Measurements from ENCODE around the gene DENND4A. TPM values are rescaled to one million over a fixed set of nuclear protein-coding genes. Genes with fewer than 3 reads are reported as not detected.

DENND4A gene
- total RNA-seq, 1 donor from 2014 or later: 17.1 TPM

- TF ChIP-seq CTCF (IDR thresholded peaks at IDR 0.05; ENCODE audit: unreplicated experiment): no peak
- Mint-ChIP-seq H3K9me3 (ENCODE audit: unreplicated experiment) (no peaks in the 10 kb centered on the region), H3K4me1 (ENCODE audit: unreplicated experiment) (peaks cover 29% of the 10 kb centered on the region), H3K27ac (ENCODE audit: unreplicated experiment) (peak overlapping the region; percentile 98), H3K36me3 (ENCODE audit: low read depth, unreplicated experiment) (no peaks in the 10 kb centered on the region), H3K27me3 (ENCODE audit: unreplicated experiment) (peaks cover 2% of the 10 kb centered on the region), H3K4me3 (ENCODE audit: unreplicated experiment) (peak overlapping the region; percentile 97)
- DNase-seq (ENCODE audit: low spot score): no peak
Observed at GRCh38 chr15:65792988-65793817, 1.1 kb upstream of the DENND4A start.

- Mint-ChIP-seq H3K9me3 (ENCODE audit: unreplicated experiment) (no peaks in the 10 kb centered on the region), H3K4me1 (ENCODE audit: unreplicated experiment) (peaks cover 31% of the 10 kb centered on the region), H3K36me3 (ENCODE audit: low read depth, unreplicated experiment) (no peaks in the 10 kb centered on the region), H3K4me3 (ENCODE audit: unreplicated experiment) (peak overlapping the region; percentile 97), H3K27ac (ENCODE audit: unreplicated experiment) (peak overlapping the region; percentile 85), H3K27me3 (ENCODE audit: unreplicated experiment) (peaks cover 2% of the 10 kb centered on the region)
- DNase-seq (ENCODE audit: low spot score): peak; percentile 53
- TF ChIP-seq CTCF (IDR thresholded peaks at IDR 0.05; ENCODE audit: unreplicated experiment): no peak
Observed at GRCh38 chr15:65791335-65792137, 557 bp downstream of the DENND4A start.

DNA sequence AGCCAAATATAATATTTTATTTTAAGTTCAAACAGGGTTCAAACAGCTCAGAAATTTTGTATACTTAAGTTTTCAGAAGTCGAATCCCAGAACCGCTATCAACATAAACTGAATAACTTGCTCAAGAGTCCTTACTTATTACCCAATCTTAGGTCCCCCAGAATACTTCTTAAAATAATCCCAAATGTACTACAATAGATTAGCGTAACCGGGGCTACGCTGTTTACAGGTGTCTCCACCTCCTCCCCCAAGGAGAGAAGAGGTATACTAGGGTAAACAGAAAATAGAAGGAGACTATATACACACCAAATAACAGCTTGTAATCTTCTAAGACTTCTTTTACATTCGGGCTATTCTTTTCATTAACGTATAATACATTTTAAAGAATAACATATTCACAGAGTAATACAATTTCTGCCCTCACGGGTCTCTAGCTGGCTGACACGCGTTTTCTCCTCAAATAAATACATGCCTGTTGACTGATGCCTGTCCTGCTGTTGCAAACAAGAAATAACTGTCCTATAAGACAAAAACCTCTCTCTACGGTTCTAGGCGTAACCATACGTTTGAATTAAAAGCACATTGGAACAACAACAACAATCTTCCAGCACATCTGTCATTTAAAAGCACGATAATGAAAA is 1.3 kb downstream of the DENND4A start:
- H3K4me3 Mint-ChIP-seq (ENCODE audit: unreplicated experiment): peak overlapping the region; percentile 97
- H3K4me1 Mint-ChIP-seq (ENCODE audit: unreplicated experiment): peaks cover 26% of the 10 kb centered on the region
- TF ChIP-seq CTCF (IDR thresholded peaks at IDR 0.05; ENCODE audit: unreplicated experiment): no peak
- peaks cover 2% of the 10 kb centered on the region for H3K27me3 Mint-ChIP-seq (ENCODE audit: unreplicated experiment)
- no peaks in the 10 kb centered on the region for H3K9me3 Mint-ChIP-seq (ENCODE audit: unreplicated experiment)
- no peak for DNase-seq (ENCODE audit: low spot score)
- H3K36me3 Mint-ChIP-seq (ENCODE audit: low read depth, unreplicated experiment): no peaks in the 10 kb centered on the region
- peak overlapping the region; percentile 85 for H3K27ac Mint-ChIP-seq (ENCODE audit: unreplicated experiment)

DNA sequence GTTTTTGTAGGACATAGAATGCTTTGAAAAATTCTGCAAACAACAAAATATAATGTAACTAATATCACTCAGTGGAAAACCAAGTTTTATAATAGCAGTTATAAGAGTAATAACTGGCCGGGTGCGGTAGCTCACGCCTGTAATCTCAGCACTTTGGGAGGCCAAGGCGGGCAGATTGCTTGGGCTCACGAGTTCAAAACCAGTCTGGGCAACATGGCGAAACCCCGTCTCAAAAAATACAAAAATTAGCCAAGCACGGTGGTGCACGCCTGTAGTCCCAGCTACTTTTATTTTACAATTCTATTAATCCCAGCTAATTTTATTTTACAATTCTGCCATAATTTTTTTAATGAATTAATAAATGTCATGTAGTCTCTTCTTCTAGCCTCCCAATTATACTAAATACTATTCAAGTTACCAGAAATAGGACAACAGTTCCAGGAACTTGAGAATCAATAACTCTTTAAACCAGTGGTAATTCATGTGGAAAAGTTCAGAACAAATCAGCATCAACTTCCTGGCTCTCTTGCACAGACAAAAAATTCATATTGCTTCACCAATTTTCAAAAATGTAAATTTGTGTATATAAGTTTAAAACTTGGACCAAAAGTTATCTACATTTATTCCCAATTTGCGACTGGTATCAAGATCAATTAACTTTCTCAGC is 2.2 kb downstream of the DENND4A start:
- H3K9me3 Mint-ChIP-seq (ENCODE audit: unreplicated experiment): no peaks in the 10 kb centered on the region
- peaks cover 2% of the 10 kb centered on the region for H3K27me3 Mint-ChIP-seq (ENCODE audit: unreplicated experiment)
- H3K4me3 Mint-ChIP-seq (ENCODE audit: unreplicated experiment): no peak overlapping the region
- no peak for DNase-seq (ENCODE audit: low spot score)
- H3K27ac Mint-ChIP-seq (ENCODE audit: unreplicated experiment): no peak overlapping the region
- peaks cover 26% of the 10 kb centered on the region for H3K4me1 Mint-ChIP-seq (ENCODE audit: unreplicated experiment)
- no peaks in the 10 kb centered on the region for H3K36me3 Mint-ChIP-seq (ENCODE audit: low read depth, unreplicated experiment)
- TF ChIP-seq CTCF (IDR thresholded peaks at IDR 0.05; ENCODE audit: unreplicated experiment): no peak

Data from endothelial cell (in vitro differentiated cells).